Activated gamma-delta T cell (primary cell): ENCODE data around the gene FXYD1.
"Not testable (repeated sequence)": the region's sequence is repeated elsewhere in the genome, so short reads cannot be mapped to it uniquely, and the experiment has no call there.

Experiments
- DNase-seq: peaks from one replicate; lab custom pipeline; 2025; lab: John Stamatoyannopoulos, UW
- total RNA-seq, 2 donors: gene quantifications; one replicate each; lab custom pipeline; 2026; lab: John Stamatoyannopoulos, UW

Gene FXYD1
- 0 reads per million in 2 donors for total RNA-seq

DNA sequence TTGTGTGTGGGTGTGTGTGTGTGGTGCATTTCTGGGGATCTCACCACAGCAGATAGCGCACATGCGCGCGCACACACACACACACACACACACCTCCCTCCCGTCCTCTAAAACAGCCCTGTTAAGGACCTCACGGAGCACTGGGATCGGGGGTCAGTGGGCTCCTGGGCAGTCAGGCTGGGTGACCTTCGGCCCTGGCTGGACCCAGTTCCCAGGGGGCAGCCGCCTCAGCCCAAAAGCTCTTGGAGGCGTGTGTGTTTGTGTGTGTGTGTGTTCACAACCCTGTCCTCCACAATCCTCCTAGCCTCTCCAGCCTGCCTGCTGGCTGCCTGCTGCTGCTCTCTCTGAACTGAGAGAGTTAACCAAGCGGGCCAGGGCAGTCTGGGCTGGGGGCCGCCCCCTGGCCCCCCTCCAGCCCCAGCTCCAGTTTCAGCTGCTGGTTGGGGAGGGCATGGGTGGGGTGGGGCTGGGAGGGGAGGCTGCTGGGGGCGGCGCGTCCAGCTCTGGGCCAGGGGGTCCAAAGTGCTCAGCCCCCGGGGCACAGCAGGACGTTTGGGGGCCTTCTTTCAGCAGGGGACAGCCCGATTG is at the start of gene FXYD1:
Gene FXYD1, plus strand, starts transcription at position 520 of the 588 bp plus-strand sequence. CDS start 1,256 bp downstream, outside the sequence.
- no peak for DNase-seq

GRCh38 chr19:35089554-35089953 is 49.1 kb upstream of the FXYD1 start:
- no peak for DNase-seq

DNA sequence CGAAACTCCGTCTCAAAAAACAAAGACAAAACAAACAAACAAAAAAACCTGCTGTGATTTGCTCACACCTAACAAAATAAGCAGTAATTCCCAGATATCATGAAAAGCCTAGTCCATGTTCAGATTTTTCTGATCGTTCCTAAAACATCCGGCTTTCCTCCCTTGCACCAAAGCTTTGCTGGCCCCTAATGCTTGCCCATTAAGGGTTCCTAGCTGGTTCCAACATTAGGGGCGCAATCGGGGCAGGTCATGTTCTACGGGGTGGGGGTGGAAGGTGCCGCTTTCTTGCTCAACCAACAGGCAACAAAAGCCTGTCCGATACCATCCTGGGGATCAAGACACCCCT is 48.5 kb upstream of the FXYD1 start:
- DNase-seq = no peak

DNA sequence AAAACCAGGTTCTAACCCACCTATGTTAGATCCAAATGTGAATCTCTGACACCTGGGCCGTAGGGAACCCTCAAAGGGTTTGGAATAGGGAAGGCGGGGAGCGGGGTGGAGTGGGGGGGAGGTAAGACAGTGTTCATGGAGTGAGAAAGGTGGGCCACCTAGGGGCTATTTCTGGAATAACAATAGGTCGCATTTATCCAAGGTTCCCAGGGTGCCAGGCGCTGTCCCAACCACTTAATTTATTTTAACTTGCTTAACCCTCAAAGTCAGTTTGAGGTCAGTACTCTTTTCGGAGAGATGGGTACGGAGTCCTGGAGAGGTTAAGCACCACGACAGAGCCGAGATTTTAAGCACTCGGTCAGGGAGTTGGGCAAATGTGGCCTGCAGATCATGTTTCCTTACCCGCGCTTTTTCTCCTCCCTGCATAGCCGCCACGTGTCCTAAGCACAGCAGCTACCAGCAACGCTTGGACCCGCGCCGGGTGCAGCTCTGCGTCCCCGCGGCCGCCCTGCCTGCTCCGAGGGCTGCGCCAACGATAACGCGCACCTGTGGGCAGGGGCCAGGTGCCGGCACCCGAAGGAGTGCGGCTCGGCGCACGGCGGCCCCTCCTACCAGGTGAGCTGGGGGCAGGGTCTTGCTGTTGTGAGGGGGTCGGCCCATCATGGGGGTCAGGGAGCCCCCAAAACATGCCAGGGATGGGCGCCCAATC is 48.0 kb upstream of the FXYD1 start:
- no peak for DNase-seq

DNA sequence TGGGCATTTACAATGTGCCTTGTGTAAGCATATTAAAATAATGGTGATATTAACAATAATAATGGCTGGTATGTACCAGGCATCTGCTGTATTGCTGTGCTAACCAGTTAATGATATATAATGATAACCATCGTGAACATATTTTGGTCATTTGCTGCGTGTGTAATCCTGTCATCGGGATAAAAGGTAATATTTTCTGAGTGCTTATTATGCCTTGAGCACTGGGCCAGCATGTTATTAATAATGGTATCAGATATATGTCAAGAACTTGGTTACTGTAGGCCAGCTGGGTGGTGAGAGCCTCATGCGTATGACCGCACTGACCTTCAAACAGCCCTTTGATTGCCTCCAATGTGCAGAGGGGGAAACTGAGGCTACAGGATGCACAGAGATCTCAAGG is 45.2 kb upstream of the FXYD1 start:
- DNase-seq = no peak

- DNase-seq = no peak
Measured at GRCh38 chr19:35093941-35094647, 44.5 kb upstream of the FXYD1 start.

DNA sequence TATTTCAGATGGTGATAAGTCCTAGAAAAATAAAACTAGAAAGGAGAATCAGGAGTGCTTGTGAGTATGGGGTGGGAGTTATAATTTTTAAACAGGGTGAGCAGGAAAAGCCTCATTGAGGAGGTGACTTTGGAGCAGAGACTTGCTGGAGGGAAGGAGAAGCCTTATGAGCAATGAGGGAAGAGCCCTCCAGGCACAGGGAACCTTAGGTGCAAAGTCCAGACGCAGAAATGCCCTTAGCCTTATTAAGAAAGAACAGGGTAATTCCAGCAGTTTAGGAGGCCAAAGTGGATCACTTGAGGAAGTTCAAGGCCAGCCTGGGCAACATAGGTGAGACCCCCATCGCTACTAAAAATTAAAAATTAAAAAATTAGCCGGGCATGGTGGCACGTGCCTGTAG is 44.0 kb upstream of the FXYD1 start:
- DNase-seq = no peak

DNA sequence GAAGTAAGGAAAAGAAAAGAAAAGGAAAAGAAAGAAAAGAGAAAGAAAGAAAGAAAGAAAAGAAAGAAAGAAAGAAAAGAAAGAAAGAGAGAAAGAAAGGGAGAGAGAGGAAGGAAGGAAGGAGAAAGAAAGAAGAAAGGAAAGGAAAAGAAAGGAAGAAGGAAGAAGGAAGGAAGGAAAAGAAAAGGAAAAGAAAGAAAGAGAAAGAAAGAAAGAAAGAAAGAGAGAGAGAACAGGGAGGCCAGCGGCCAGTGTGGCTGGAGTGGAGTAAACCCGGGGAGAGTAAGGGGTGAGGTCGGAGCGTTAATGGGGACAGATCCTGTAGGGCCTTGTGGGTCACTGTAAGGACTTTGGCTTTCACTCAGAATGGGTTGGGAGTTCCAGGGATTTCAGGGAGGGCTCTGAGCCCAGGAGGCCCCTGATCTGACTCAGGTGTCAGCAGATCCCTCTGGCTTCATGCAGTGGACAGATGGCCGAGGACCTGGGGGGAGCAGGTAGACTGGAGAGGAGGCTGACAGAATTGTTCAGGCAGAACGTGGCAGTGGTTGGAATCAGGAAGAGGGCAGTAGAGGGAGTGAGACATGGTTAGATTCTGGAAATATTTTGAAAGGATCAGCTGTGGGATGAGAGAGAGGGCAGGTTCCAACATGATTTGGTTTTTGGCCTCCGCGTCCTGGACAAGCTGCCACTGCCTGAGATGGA is 42.8 kb upstream of the FXYD1 start:
- DNase-seq = no peak

DNA sequence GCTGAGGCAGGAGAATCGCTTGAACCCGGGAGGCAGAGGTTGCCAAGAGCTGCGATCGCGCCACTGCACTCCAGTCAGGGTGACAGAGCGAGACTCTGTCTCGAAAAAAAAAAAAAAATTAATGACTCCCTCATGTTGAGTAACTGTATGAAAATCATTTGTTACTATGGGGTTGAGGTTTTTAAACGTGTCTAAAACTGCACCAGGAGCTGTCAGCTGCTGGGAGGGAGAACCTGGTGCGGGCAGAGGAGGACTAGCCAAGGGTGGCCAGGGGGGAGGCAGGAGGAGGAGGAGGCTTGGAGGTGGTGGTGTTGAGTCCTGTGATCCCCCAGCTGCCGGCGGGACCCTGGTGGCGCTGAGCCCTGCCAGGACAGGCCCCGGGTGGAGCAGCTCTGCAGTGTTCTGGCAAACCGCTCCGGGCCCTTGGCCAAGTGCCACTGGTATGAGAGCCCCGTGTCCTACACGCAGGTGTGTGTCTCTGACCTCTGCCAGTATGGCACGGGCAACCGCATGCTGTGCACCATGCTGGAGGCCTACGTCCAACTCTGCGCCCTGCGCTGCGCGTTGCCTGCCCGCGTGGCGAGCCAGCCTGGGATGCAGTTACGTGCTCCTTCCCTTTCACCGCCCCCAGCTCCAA is 40.1 kb upstream of the FXYD1 start:
- no peak for DNase-seq

GRCh38 chr19:35099155-35099896 is 39.3 kb upstream of the FXYD1 start:
- no peak for DNase-seq

GRCh38 chr19:35099897-35100275 is 38.7 kb upstream of the FXYD1 start:
- no peak for DNase-seq

- DNase-seq = no peak
Measured at GRCh38 chr19:35100588-35101533, 37.8 kb upstream of the FXYD1 start.

DNA sequence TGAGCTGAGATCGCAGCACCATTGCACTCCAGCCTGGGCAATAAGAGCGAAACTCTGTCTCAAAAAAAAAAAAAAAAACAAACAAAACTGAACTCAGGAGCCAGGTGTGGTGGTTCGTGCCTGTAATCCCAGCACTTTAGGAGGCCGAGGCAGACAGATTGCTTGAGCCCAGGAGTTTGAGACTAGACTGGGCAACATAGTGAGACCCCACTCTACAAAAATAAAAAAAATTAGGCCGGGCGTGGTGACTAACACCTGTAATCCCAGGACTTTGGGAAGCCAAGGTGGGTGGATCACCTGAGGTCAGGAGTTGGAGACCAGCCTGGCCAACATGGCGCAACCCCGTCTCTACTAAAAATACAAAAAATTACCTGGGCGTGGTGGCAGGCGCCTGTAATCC is 36.7 kb upstream of the FXYD1 start:
- DNase-seq = not testable (repeated sequence)

DNA sequence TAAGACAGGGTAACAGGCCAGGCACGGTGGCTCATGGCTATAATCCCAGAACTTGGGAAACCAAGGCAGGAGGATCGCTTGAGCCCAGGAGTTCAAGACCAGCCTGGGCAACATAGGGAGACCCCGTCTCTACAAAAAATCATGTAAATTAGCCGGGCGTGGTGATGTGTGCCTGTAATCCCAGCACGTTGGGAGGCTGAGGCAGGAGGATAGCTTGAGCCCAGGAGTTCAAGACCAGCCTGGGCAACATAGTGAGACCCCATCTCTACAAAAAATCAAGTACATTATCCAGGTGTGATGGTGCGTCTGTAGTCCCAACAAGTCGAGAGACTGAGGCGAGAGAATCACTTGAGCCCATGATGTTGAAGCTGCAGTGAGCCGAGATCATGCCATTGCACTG is 35.0 kb upstream of the FXYD1 start:
- DNase-seq = not testable (repeated sequence)

GRCh38 chr19:35104361-35104760 is 34.3 kb upstream of the FXYD1 start:
- DNase-seq = no peak

DNA sequence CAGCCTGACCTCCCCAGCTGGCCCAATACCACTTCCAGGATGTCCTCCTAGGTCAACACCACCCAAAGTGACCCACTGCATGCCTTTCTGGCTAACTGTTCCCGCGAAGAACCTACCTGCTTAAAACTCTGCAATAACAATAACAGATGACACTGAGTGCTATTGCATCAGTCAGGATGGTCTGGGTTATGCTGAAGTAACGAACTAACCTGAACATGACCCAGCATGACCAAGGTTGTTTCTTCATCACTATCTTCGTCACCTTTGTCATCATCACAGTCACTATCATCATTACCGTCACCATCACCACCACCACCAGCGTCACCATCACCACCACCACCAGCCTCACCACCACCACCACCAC is 33.6 kb upstream of the FXYD1 start:
- no peak for DNase-seq

DNA sequence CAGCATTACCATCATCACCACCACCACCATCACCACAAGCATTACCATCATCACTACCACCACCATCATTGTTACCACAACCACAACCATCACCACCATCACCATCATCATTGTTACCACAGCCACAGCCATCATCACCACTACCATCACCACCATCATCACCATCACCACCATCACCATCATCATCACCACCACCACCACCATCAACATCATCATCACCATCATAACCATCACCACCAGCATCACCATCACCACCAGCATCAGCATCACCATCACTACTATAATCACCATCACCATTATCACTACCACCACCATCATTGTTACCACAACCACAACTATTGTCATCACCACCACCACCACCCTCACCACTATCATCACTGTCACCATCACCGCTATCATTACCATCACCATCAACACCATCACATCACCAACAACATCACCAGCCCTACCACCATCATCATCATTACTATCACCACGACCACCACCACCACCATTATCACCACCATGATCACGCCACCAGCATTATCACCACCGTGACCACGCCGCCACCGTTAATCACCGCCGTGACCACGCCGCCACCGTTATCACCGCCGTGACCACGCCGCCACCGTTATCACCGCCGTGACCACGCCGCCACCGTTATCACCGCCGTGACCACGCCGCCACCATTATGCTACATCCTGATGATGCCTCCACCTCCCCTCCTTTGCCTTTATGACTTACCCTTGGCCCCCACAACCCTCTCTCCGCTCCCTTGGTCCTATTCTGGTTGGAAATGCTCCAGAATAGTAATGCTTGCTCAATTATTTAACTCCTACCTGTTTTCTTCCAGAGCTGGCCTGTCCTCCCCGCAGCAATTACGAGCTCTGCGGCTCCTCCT is 33.0 kb upstream of the FXYD1 start:
- no peak for DNase-seq

DNA sequence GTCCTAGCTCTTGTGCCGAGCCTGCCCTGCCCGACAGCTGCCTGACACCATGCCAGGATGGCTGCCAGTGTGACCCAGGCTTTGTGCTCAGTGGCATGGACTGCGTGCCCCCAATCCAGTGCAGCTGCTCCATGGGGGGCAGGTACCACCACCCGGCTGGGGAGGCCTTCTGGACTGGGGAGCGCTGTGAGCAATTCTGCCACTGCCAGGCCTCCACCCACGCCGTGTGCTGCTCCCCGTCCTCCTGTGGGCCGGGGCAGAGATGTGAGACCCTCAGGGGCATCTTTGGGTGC is 32.4 kb upstream of the FXYD1 start:
- DNase-seq = no peak

- DNase-seq = no peak
Measured at GRCh38 chr19:35106898-35107541, 31.6 kb upstream of the FXYD1 start.
